Neuronal stem cell (in vitro differentiated cells): ENCODE measurements around the gene DUS2.
"Not testable (repeated sequence)": the region's sequence is repeated elsewhere in the genome, so short reads cannot be mapped to it uniquely, and the experiment has no call there.

Source experiments
- DNase-seq: peaks from one replicate; pipeline ENCODE4 v3.0.0-alpha.2; 2013; ENCODE audit warnings: low spot score
- H2AFZ ChIP-seq: one replicate; pipeline ENCODE4 v1.6.1; 2013; ENCODE audit warnings: mild to moderate bottlenecking, low read length, inconsistent platforms
- H2AK5ac ChIP-seq: 2 replicates; pipeline ENCODE4 v1.6.1; 2013; ENCODE audit warnings: low read depth, mild to moderate bottlenecking, inconsistent platforms, low read length, moderate library complexity, mixed read lengths
- H2BK120ac ChIP-seq: 2 replicates; pipeline ENCODE4 v1.6.1; 2013; ENCODE audit warnings: low read depth, mild to moderate bottlenecking, inconsistent platforms, low read length, moderate library complexity, mixed read lengths
- H2BK12ac ChIP-seq: one replicate; pipeline ENCODE4 v1.6.1; 2013; ENCODE audit warnings: low read length, inconsistent platforms
- H2BK15ac ChIP-seq: 2 replicates; pipeline ENCODE4 v1.6.1; 2013; ENCODE audit warnings: mild to moderate bottlenecking, low read length, inconsistent platforms, mixed read lengths
- H2BK5ac ChIP-seq: one replicate; pipeline ENCODE4 v1.6.1; 2013; ENCODE audit warnings: inconsistent platforms, mild to moderate bottlenecking, low read length, moderate library complexity
- H3K14ac ChIP-seq: one replicate; pipeline ENCODE4 v1.6.1; 2013; ENCODE audit warnings: low read length, inconsistent platforms
- H3K18ac ChIP-seq: 2 replicates; pipeline ENCODE4 v1.6.1; 2013; ENCODE audit warnings: low read length, inconsistent platforms
- H3K23ac ChIP-seq: 2 replicates; pipeline ENCODE4 v1.6.1; 2013; ENCODE audit warnings: low read depth, mild to moderate bottlenecking, mixed read lengths, low read length, inconsistent platforms; ENCODE audit not compliant: poor library complexity
- H3K27ac ChIP-seq: replicated peaks from 3 replicates; pipeline ENCODE4 v1.5.1; 2013; ENCODE audit warnings: low read length, inconsistent platforms
- H3K27me3 ChIP-seq, 3 experiments: 2 replicates each; pipeline ENCODE4 v1.6.1; 2013; ENCODE audit warnings: low read length in 3 of 3, mild to moderate bottlenecking in 2 of 3, inconsistent platforms in 1 of 3, low read depth in 1 of 3, mixed read lengths in 1 of 3, moderate library complexity in 1 of 3; ENCODE audit not compliant: control insufficient read depth in 3 of 3, insufficient read depth in 3 of 3
- H3K36me3 ChIP-seq, 2 donors: replicated peaks in 1 of 2; 2 replicates each; pipeline ENCODE4 v1.6.1; 2013; ENCODE audit warnings: low read length in 2 of 2; ENCODE audit not compliant: control insufficient read depth in 2 of 2, insufficient read depth in 2 of 2
- H3K4ac ChIP-seq: 2 replicates; pipeline ENCODE4 v1.6.1; 2013; ENCODE audit warnings: inconsistent platforms, mild to moderate bottlenecking, low read length, moderate library complexity
- H3K4me1 ChIP-seq, 2 donors: 1 replicate in 1 of 2; 2 replicates in 1 of 2; pipeline ENCODE4 v1.6.1; 2013; ENCODE audit warnings: low read length in 2 of 2, low read depth in 1 of 2; ENCODE audit not compliant: control insufficient read depth in 2 of 2, insufficient read depth in 1 of 2
- H3K4me2 ChIP-seq: one replicate; pipeline ENCODE4 v1.6.1; 2013; ENCODE audit warnings: mild to moderate bottlenecking, low read length, inconsistent platforms; ENCODE audit not compliant: insufficient read depth, poor library complexity, severe bottlenecking
- H3K4me3 ChIP-seq, 2 donors: 2 replicates each; pipeline ENCODE4 v1.5.1; 2013; ENCODE audit warnings: low read length in 2 of 2, mild to moderate bottlenecking in 2 of 2, inconsistent platforms in 1 of 2, moderate library complexity in 1 of 2
- H3K79me1 ChIP-seq: one replicate; pipeline ENCODE4 v1.6.1; 2013; ENCODE audit warnings: low read depth, mild to moderate bottlenecking, inconsistent platforms, low read length, moderate library complexity
- H3K9ac ChIP-seq: one replicate; pipeline ENCODE4 v1.6.1; 2013; ENCODE audit warnings: mild to moderate bottlenecking, low read depth, low read length, inconsistent platforms; ENCODE audit not compliant: poor library complexity
- H3K9me3 ChIP-seq, 2 donors: replicated peaks in 1 of 2; 2 replicates each; pipeline versions ENCODE3 to v1.6.1; 2013; ENCODE audit warnings: low read length in 2 of 2, mild to moderate bottlenecking in 2 of 2, inconsistent platforms in 1 of 2, low read depth in 1 of 2, mixed read lengths in 1 of 2, moderate library complexity in 1 of 2; ENCODE audit not compliant: control insufficient read depth in 2 of 2, insufficient read depth in 1 of 2
- H4K8ac ChIP-seq: one replicate; pipeline ENCODE4 v1.6.1; 2013; ENCODE audit warnings: low read depth, mild to moderate bottlenecking, inconsistent platforms, low read length, moderate library complexity
- H4K91ac ChIP-seq: one replicate; pipeline ENCODE4 v1.6.1; 2013; ENCODE audit warnings: low read length, low read depth, mild to moderate bottlenecking, inconsistent platforms; ENCODE audit not compliant: poor library complexity
- WGBS, 2 donors: extraction: QIAGEN DNeasy Blood & Tissue Kit; methylation state at CpG; one replicate each; pipeline ENCODE4 v1.1.7; 2013; ENCODE audit warnings: missing lambda C conversion rate in 2 of 2, mixed read lengths in 1 of 2; ENCODE audit not compliant: insufficient read length in 2 of 2, insufficient replicate concordance in 1 of 2; ENCODE audit errors: extremely low coverage in 2 of 2; 5-methylcytosine and 5-hydroxymethylcytosine counted together

Gene DUS2

GRCh38 chr16:68009872-68010271 is 13.2 kb upstream of the DUS2 start:
- not testable (repeated sequence) for H4K8ac ChIP-seq, H3K4me1 ChIP-seq, H3K9me3 ChIP-seq, H3K36me3 ChIP-seq, H2BK5ac ChIP-seq, H3K9ac ChIP-seq, H3K27me3 ChIP-seq, H2BK15ac ChIP-seq, H2AFZ ChIP-seq, H2AK5ac ChIP-seq, DNase-seq, H2BK12ac ChIP-seq, H3K79me1 ChIP-seq, H3K27ac ChIP-seq, H3K4ac ChIP-seq, H3K4me3 ChIP-seq, H4K91ac ChIP-seq, H3K4me2 ChIP-seq, H2BK120ac ChIP-seq, H3K14ac ChIP-seq, H3K23ac ChIP-seq, H3K18ac ChIP-seq
- no CpG with 5 or more reads among the region's 4 CpGs for WGBS, 2 donors

DNA sequence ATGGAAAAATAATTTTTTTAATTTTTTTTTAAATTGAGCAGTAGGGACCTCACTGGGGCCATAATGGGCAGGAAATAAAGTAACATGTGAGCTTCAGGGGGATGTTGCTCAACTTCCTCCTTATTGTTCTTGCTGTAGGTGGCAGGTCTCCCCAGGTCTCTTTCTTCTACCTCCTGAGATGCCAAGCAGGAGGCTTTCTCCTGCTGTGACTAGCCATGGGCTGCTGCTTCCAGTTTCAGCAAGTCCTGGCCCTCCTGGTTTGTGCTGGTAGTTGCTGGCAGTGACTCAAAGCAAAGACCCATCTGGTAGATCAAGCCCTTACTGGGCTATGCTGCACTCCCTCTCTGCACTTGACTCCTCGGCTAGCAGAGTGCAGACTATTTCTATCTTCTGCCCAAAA is 9.6 kb upstream of the DUS2 start:
- no peak for DNase-seq
- no peak overlapping the region for H2AK5ac ChIP-seq
- no peaks in the 10 kb centered on the region for H3K36me3 ChIP-seq
- WGBS, 2 donors: no CpG with 5 or more reads among the region's 1 CpG
- no peaks in the 10 kb centered on the region for H3K9me3 ChIP-seq
- no peaks in the 10 kb centered on the region for H3K79me1 ChIP-seq
- H3K9ac ChIP-seq: no peak overlapping the region
- no peak overlapping the region for H3K23ac ChIP-seq
- no peak overlapping the region for H3K4me2 ChIP-seq
- no peak overlapping the region for H4K8ac ChIP-seq
- H2BK15ac ChIP-seq: no peak overlapping the region
- H4K91ac ChIP-seq: no peak overlapping the region
- H2BK12ac ChIP-seq: no peak overlapping the region
- H3K4ac ChIP-seq: no peak overlapping the region
- peak overlapping the region; percentile 68 for H2AFZ ChIP-seq
- peaks cover 0 to 3% of the 10 kb centered on the region in 2 donors for H3K4me1 ChIP-seq
- H3K18ac ChIP-seq: no peak overlapping the region
- H3K14ac ChIP-seq: no peak overlapping the region
- H3K27me3 ChIP-seq: no peaks in the 10 kb centered on the region
- no peak overlapping the region for H2BK5ac ChIP-seq
- no peak overlapping the region for H2BK120ac ChIP-seq
- no peak overlapping the region for H3K27ac ChIP-seq
- no peak overlapping the region for H3K4me3 ChIP-seq

- no peaks in the 10 kb centered on the region for H3K27me3 ChIP-seq
- H2BK15ac ChIP-seq: no peak within 1 kb of the TSS
- H3K4me3 ChIP-seq: no peak within 1 kb of the TSS
- no peak within 1 kb of the TSS for H3K18ac ChIP-seq
- peak within 1 kb of the TSS; percentile 65 for H3K23ac ChIP-seq
- no peak within 1 kb of the TSS for H2BK120ac ChIP-seq
- H3K14ac ChIP-seq: no peak within 1 kb of the TSS
- no peak within 1 kb of the TSS for H4K8ac ChIP-seq
- H3K4ac ChIP-seq: no peak within 1 kb of the TSS
- H3K27ac ChIP-seq: no peak within 1 kb of the TSS
- H2BK5ac ChIP-seq: no peak within 1 kb of the TSS
- H3K9ac ChIP-seq: no peak within 1 kb of the TSS
- no peak for DNase-seq
- no CpG with 5 or more reads among the region's 5 CpGs for WGBS, 2 donors
- no peaks in the 10 kb centered on the region for H3K4me1 ChIP-seq
- H2AK5ac ChIP-seq: peak within 1 kb of the TSS; percentile 56
- no peaks in the 10 kb centered on the region for H3K36me3 ChIP-seq
- no peaks in the 10 kb centered on the region for H3K9me3 ChIP-seq
- H3K4me2 ChIP-seq: no peak within 1 kb of the TSS
- no peaks in the 10 kb centered on the region for H3K79me1 ChIP-seq
- H2BK12ac ChIP-seq: no peak within 1 kb of the TSS
- peak within 1 kb of the TSS; percentile 64 for H2AFZ ChIP-seq
- H4K91ac ChIP-seq: no peak within 1 kb of the TSS
These were observed 7.4 kb upstream of the DUS2 start, which contains the start of gene DPEP2NB for GRCh38 chr16:68015681-68016080. Gene DPEP2NB (minus strand): TSS chr16:68015911. CDS start chr16:68015770, 141 bp downstream.

DNA sequence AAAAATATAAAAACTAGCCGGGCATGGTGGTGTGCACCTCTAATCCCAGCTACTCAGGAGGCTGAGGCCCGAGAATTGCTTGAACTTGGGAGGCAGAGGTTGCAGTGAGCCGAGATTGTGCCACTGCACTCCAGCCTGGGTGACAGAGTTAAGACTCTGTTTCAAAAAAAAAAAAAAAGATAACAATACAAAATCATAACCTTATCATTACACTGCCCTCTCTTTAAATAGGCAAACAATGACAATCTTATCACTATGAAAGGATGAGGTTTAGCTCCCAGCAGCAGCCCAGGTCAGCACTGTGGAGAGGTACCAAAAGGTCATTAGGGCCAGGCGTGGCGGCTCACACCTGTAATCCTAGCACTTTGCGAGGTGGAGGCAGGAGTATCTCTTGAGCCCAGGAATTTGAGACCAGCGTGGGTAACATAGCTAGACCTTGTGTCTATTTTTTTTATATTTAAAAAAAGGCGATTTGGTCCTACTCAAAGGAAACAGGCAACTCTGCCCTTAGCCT is 3.9 kb upstream of the DUS2 start:
- no peak overlapping the region for H2BK5ac ChIP-seq
- H3K4ac ChIP-seq: no peak overlapping the region
- no peak overlapping the region for H2AFZ ChIP-seq
- no peak overlapping the region for H2BK15ac ChIP-seq
- H3K9ac ChIP-seq: no peak overlapping the region
- H3K79me1 ChIP-seq: peaks cover 8% of the 10 kb centered on the region
- no peak overlapping the region for H4K8ac ChIP-seq
- no peak overlapping the region for H3K27ac ChIP-seq
- no peak overlapping the region for H3K18ac ChIP-seq
- no peak overlapping the region for H2BK12ac ChIP-seq
- no peak overlapping the region for H2AK5ac ChIP-seq
- H3K4me1 ChIP-seq: peaks cover 6 to 8% of the 10 kb centered on the region in 2 donors
- H3K4me2 ChIP-seq: no peak overlapping the region
- DNase-seq: no peak
- whole genome bisulfite sequencing, 2 donors: no CpG with 5 or more reads among the region's 8 CpGs
- no peaks in the 10 kb centered on the region for H3K27me3 ChIP-seq
- H3K14ac ChIP-seq: no peak overlapping the region
- H3K23ac ChIP-seq: no peak overlapping the region
- peaks cover 7 to 15% of the 10 kb centered on the region in 2 donors for H3K36me3 ChIP-seq
- no peaks in the 10 kb centered on the region for H3K9me3 ChIP-seq
- H2BK120ac ChIP-seq: no peak overlapping the region
- H3K4me3 ChIP-seq: no peak overlapping the region
- H4K91ac ChIP-seq: no peak overlapping the region
